IPS-18c (cell line): ENCODE results near the gene ZNF724.
"Not testable (repeated sequence)": the region's sequence is repeated elsewhere in the genome, so short reads cannot be mapped to it uniquely, and the experiment has no call there.

Source experiments
- H3K4me3 ChIP-seq: 2 replicates; pipeline ENCODE4 v1.7.0; 2013; ENCODE audit warnings: low read depth, mild to moderate bottlenecking, low read length, moderate library complexity; ENCODE audit not compliant: insufficient read depth
- H3K9me3 ChIP-seq: one replicate; pipeline ENCODE4 v1.6.1; 2013; ENCODE audit warnings: mild to moderate bottlenecking, low read length, moderate library complexity; ENCODE audit not compliant: control insufficient read depth, insufficient read depth

Gene ZNF724

GRCh38 chr19:23259961-23260360 is 9.8 kb upstream of the ZNF724 start:
- Histone ChIP-seq H3K4me3 (no peak overlapping the region), H3K9me3 (no peaks in the 10 kb centered on the region)

GRCh38 chr19:23255700-23256099 is 5.5 kb upstream of the ZNF724 start:
- Histone ChIP-seq H3K4me3 (no peak overlapping the region), H3K9me3 (no peaks in the 10 kb centered on the region)

- no peak overlapping the region for H3K4me3 ChIP-seq
- no peaks in the 10 kb centered on the region for H3K9me3 ChIP-seq
Measured at GRCh38 chr19:23254141-23254910, 4.1 kb upstream of the ZNF724 start.

GRCh38 chr19:23253256-23253655 is 3.1 kb upstream of the ZNF724 start:
- not testable (repeated sequence) for H3K9me3 ChIP-seq, H3K4me3 ChIP-seq

GRCh38 chr19:23241419-23241818 is 8.8 kb downstream of the ZNF724 start:
- peaks cover 3% of the 10 kb centered on the region for H3K9me3 ChIP-seq

GRCh38 chr19:23222998-23223652 is 27.1 kb downstream of the ZNF724 start:
- Histone ChIP-seq H3K4me3 (no peak overlapping the region), H3K9me3 (peaks cover 46% of the 10 kb centered on the region)

More at GRCh38 chr19:23241419-23241818, 8.8 kb downstream of the ZNF724 start:
- no peak overlapping the region for H3K4me3 ChIP-seq

GRCh38 chr19:23203841-23204344 is 46.3 kb downstream of the ZNF724 start:
- Histone ChIP-seq H3K4me3 (no peak overlapping the region), H3K9me3 (no peaks in the 10 kb centered on the region)

- Histone ChIP-seq H3K4me3 (no peak overlapping the region), H3K9me3 (peaks cover 4% of the 10 kb centered on the region)
Measured at GRCh38 chr19:23190341-23190740, 59.9 kb downstream of the ZNF724 start.

GRCh38 chr19:23183251-23183650 is 66.9 kb downstream of the ZNF724 start:
- Histone ChIP-seq H3K9me3 (peaks cover 4% of the 10 kb centered on the region), H3K4me3 (no peak overlapping the region)
